ENCODE measurements around the gene ADGRV1.
A peak's percentile ranks its signal among the peaks of the same experiment; 100 is the strongest.

The ADGRV1 gene

DNA sequence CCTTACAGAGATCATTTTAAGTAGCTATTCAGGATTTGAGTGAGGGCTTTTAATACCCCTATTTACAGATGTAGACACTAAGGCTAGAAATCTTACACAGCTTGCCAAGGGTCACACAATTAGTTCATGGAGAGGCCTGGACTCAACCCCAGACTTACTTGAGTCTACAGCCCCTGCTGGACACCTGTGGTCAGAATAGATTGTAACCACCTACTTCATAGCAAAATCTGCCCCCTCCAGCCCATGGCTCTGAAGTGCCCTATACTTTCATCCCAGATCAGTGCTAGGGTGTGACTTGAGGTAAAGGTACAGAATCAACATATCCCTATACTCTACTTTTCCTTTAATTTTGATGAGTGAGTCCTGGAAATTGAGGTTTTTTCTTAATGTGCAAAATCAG lies 291.3 kb downstream of the ADGRV1 start:
- TF ChIP-seq, protein P1, sequence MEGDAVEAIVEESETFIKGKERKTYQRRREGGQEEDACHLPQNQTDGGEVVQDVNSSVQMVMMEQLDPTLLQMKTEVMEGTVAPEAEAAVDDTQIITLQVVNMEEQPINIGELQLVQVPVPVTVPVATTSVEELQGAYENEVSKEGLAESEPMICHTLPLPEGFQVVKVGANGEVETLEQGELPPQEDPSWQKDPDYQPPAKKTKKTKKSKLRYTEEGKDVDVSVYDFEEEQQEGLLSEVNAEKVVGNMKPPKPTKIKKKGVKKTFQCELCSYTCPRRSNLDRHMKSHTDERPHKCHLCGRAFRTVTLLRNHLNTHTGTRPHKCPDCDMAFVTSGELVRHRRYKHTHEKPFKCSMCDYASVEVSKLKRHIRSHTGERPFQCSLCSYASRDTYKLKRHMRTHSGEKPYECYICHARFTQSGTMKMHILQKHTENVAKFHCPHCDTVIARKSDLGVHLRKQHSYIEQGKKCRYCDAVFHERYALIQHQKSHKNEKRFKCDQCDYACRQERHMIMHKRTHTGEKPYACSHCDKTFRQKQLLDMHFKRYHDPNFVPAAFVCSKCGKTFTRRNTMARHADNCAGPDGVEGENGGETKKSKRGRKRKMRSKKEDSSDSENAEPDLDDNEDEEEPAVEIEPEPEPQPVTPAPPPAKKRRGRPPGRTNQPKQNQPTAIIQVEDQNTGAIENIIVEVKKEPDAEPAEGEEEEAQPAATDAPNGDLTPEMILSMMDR (IDR thresholded peaks at IDR 0.05; ENCODE audit: insufficient read depth, low read depth, low read length, missing control alignments) = no peak
- H3K4me3 ChIP-seq (ENCODE audit: low read length) = no peak overlapping the region
- no peak for DNase-seq (ENCODE audit: low read depth)

DNA sequence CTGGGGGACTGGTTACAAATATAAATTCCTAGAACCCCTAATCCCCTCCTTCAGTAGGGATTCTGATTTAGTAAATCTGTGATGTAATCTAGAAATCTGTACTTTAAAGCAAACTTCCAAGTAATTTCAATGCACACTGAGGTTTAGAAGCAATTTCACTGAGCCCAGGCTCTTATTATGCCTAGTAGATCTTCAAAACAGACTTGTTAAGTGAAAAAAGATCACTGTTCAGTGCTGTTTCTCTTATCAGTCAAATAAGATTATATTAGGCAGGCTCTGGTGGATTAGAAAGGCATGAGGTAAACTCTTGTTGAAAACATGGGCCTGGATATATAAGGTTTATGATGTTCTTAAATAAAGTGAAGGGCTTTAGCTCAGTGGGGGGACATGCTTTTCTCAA lies 293.9 kb downstream of the ADGRV1 start:
- no peak overlapping the region for H3K4me3 ChIP-seq (ENCODE audit: low read length)
- no peak for DNase-seq (ENCODE audit: low read depth)
- TF ChIP-seq, protein P1 (IDR thresholded peaks at IDR 0.05; ENCODE audit: insufficient read depth, low read depth, low read length, missing control alignments) = no peak

DNA sequence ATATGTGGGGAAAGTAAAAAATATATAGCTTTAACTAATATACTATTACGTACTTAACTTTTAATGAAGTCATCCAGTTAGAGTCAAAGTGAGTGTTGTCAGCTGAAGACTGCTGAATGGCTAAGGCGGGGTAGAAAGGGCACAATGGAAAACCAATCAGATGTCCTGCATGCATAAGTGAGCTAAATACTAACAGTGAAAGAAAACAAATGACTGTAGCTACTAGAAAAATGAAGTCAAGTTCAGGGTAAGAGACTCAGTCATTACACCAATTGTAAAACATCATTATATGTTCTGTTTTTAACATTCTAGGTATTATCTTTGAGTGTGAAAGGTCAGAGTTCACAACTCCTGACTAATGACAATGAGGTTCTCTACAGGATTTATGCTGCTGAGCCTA lies 295.2 kb downstream of the ADGRV1 start:
- DNase-seq (ENCODE audit: low read depth) = no peak
- no peak overlapping the region for H3K4me3 ChIP-seq (ENCODE audit: low read length)
- TF ChIP-seq, protein P1 (IDR thresholded peaks at IDR 0.05; ENCODE audit: insufficient read depth, low read depth, low read length, missing control alignments) = no peak

DNA sequence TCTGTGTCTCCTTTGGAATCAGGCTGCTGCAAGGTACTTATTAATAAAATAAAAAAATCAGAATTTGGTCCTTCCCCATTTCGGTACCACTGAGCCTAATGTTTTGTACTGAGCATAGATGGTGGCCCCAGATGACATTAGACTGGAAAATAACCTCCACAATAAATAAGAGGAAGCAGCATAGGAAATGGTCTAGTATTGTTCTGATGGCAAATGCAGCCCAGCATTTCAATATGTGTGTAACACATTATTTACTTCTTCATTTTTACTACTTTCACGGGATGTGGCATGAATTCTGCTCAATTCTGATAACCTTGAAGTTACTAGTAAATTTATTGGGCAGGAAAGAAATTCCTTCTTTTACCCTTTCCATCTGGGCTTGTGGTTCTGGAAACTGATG lies 295.6 kb downstream of the ADGRV1 start:
- TF ChIP-seq, protein P1 (IDR thresholded peaks at IDR 0.05; ENCODE audit: insufficient read depth, low read depth, low read length, missing control alignments) = no peak
- no peak overlapping the region for H3K4me3 ChIP-seq (ENCODE audit: low read length)
- DNase-seq (ENCODE audit: low read depth) = no peak

DNA sequence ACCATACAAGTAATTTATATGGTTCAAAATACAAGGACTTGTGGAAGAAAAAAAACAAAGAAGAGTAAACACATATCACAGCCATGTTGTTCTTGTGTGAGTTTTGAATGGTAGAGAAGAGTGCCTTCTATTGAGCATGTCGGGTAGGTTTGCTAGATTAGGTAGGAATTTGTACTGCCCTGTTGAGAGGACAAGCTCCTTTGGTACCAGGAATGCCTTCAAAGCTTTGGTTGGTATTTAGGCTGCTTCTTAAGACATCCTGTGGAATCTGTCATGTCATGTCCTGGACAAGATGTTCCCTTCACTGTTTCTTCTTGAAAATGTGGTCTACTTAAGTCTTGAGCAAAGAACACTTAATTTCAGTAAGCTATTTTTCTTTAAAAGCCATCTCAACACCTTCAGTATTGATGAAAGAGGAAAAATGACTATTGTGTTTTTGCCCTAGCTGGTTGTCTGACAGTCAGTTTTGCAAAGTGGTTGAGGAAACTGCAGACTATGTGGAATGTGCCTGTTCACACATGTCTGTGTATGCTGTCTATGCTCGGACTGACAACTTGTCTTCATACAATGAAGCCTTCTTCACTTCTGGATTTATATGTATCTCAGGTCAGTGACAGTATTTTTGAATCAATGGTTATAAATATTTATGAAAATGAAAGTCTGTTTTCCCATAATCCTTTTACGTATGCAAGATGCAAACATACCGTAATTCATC lies 296.9 kb downstream of the ADGRV1 start:
- DNase-seq (ENCODE audit: low read depth) = peak; percentile 55
- TF ChIP-seq, protein P1 (IDR thresholded peaks at IDR 0.05; ENCODE audit: insufficient read depth, low read depth, low read length, missing control alignments) = no peak
- H3K4me3 ChIP-seq (ENCODE audit: low read length) = no peak overlapping the region

DNA sequence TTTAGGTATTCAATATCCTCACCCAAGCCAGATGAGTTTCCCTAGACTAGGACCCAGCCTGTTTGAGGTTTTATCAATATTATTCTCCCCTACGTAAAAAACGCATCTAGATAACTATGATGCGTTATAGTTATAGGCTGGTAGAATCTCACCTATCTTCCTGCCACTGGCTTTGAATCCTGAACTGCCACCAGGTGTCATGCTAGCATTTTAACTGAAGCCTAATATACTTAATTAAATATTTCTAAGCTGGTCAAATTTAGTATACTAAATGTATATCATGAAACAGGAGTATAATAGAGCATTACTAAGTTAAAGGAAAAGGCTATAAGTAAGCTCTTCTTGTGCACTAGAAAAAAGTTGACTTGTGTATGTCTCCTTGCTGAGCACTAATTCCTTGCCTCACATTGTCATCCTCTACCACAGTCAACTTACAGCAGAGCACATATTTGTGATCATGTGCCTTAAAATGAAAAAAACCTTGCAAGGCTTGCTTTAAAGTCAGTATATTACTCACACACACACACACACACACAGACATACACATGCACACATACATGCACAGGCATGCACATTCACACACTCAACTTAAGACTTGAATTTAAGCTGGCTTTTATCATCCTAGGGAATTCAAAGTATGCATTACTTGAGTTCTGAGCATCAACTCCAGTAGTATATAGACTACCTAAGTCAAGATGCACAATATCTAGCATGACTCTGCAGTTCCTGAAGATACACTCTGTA lies 303.4 kb downstream of the ADGRV1 start:
- H3K4me3 ChIP-seq (ENCODE audit: low read length) = no peak overlapping the region
- TF ChIP-seq, protein P1 (IDR thresholded peaks at IDR 0.05; ENCODE audit: insufficient read depth, low read depth, low read length, missing control alignments) = peak; percentile 46
- peak; percentile 59 for DNase-seq (ENCODE audit: low read depth)

Measured in epithelial cell of esophagus (primary cell).